Caki2 (cell line): ENCODE data around the gene TSPAN32. TPM values are rescaled to one million over a fixed set of nuclear protein-coding genes. Genes with fewer than 3 reads are reported as not detected.
A peak's percentile ranks its signal among the peaks of the same experiment; 100 is the strongest.
"Not testable (repeated sequence)": the region's sequence is repeated elsewhere in the genome, so short reads cannot be mapped to it uniquely, and the experiment has no call there.

ENCODE experiments used
- DNase-seq: peaks from one replicate; pipeline ENCODE4 v3.0.0-alpha.2; 2015; ENCODE audit warnings: low read depth
- in situ Hi-C: cut with HindIII; loops from 2 replicates; pipeline ENCODE4 v1.10.0; 2016; ENCODE audit warnings: low sequenced_read_pairs, low pct_unique_long_range_greater_than_20kb, mixed read lengths
- total RNA-seq: library from RNA; depleted of rRNA; stranded (reverse); fragments of >200 nt; shearing (Covaris generic); gene quantifications from 2 replicates; pipeline ENCODE4 v1.2.3, GENCODE V29; 2014; ENCODE audit warnings: low replicate concordance

Gene TSPAN32
- total RNA-seq, 1 experiment from 2014 or later, result not detected

DNA sequence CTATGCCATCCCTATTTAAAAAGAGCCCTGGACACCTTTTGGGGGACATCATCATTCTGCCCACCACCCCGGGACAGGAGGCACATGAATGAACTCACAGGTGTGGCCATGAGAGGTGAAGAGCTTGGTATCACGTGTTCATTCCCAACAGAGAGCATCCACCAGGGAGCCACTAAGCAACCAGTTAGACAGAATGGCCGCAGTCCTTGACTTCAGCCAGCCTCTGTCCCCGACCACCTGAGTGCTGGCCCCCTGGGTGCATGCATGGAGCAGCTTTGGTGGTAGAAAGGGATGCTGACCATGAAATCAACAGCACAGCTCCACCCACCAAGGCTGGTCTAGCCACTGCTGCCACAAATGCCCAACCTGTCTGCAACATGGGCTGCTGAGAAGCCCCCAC lies 44.2 kb downstream of the TSPAN32 start:
- in situ Hi-C loops, result no loop called here
- no peak for DNase-seq

GRCh38 chr11:2346586-2347307 lies 44.9 kb downstream of the TSPAN32 start:
- in situ Hi-C loops, result no loop called here

DNA sequence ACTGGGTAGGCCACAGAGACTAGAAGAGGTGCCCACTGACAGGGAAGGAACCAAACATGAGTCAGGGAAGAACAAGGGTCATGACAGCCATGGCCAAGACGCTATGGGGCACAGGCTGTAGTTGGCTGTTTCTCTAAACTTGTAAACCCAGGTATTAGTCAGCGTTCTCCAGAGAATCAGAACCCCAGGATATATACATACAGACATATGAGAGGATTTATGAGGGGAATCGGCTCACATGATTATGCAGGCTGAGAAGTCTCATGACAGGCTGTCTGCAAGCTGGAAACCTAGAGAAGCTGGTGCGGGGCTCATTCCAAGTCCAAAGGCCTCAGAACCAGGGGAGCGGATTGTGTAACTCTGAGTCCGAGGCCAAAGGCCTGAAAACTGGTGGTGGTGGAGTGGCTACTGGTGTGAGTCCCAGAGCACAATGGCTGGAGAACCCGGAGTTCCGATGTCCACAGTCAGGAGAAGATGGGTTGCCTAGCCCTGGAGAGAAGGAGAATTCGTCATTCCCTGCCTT lies 45.6 kb downstream of the TSPAN32 start:
- in situ Hi-C loops, result no loop called here

More at GRCh38 chr11:2346586-2347307, 44.9 kb downstream of the TSPAN32 start:
- no peak for DNase-seq

GRCh38 chr11:2348986-2349385 lies 47.2 kb downstream of the TSPAN32 start:
- DNase-seq, result peak; percentile 4
- in situ Hi-C loops, result no loop called here

More for the DNA sequence above, 45.6 kb downstream of the TSPAN32 start:
- DNase-seq, result no peak

DNA sequence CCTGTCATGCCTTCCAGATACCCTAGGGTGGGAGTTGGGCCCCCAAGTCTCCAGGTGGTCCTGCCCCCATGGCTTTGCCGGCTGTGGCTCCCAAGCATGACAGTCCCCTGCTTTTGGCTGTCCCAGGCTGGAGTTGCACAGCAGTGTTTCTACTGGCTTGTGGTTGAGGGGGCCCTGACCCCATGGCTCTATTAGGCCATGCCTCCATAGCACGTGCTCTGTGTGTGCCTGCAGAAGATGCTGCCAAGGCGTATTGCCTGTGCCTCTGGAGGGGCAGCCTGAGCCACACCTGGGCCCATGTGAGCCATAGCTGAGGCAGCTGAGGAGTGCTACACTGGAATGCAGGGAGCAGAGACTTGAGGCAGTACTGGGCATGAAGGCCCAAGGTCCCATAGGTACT lies 49.9 kb downstream of the TSPAN32 start:
- DNase-seq, result no peak
- in situ Hi-C loops, result no loop called here

DNA sequence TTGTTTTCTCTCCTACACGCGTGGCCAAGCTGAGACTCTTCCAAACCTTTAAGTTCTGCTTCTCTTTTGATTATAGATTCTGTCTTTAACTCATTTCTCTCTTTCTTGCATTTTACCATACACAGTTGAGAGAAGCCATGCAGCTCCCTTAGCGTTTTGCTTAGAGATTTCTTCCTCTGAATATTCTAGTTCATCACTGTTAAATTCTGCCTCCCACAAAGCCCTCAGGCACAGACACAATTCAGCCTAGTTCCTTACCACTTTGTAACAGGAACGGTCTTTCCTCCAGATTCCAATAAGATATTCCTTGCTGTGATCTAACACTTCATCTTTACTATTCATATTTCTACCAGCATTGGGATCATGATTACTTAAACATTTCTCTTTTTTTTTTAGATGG lies 50.6 kb downstream of the TSPAN32 start:
- no peak for DNase-seq
- in situ Hi-C loops, result no loop called here

- no peak for DNase-seq
- in situ Hi-C loops, result no loop called here
Measured at GRCh38 chr11:2355000-2355644, 53.3 kb downstream of the TSPAN32 start.

DNA sequence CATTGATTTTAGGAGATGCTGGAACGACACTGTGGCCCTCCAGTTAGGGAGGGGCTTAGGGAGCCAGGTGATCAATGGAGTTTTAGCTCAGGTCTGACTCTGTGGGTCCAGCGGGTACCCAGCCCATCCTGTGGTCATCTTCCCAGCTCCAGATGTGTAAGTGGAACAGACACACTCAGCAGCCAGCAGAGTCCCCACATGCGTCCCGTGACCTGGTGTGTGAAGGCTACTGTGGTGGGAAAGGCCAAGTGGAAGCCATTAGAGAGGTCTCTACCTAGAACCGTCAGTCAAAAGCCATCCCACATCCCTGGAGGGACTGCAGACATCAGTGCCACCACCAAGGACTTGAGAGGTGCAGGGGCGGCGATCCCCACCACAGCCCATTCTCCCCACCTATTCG lies 55.4 kb downstream of the TSPAN32 start:
- in situ Hi-C loops, result no loop called here
- no peak for DNase-seq

DNA sequence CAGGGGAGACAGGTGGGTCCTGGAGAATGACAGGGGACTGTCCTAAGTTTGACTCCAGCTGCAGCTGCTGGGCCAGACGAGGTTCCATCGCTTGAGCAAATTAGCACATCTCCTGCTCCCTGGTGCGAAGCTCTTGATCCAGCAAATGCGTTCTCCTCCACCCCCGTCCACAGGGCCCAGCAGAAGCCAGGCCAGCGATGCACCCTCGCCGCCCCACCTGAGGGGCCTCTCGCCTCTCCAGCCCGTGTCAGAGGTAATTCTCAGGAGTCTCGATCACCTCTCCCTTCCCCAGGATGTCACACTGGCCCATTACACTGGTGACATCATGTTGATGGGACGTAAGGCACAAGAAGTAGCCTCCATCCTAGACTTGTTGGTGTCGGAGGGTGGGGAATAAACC lies 55.8 kb downstream of the TSPAN32 start:
- in situ Hi-C loops, result not testable (repeated sequence)

GRCh38 chr11:2358754-2359442 lies 57.1 kb downstream of the TSPAN32 start:
- in situ Hi-C loops, result no loop called here
- no peak for DNase-seq

More for the DNA sequence above, 55.8 kb downstream of the TSPAN32 start:
- not testable (repeated sequence) for DNase-seq

- no peak for DNase-seq
- in situ Hi-C loops, result no loop called here
Measured at GRCh38 chr11:2359557-2359956, 57.7 kb downstream of the TSPAN32 start.

GRCh38 chr11:2360081-2360642 lies 58.3 kb downstream of the TSPAN32 start:
- in situ Hi-C loops, result no loop called here
- peak; percentile 14 for DNase-seq

DNA sequence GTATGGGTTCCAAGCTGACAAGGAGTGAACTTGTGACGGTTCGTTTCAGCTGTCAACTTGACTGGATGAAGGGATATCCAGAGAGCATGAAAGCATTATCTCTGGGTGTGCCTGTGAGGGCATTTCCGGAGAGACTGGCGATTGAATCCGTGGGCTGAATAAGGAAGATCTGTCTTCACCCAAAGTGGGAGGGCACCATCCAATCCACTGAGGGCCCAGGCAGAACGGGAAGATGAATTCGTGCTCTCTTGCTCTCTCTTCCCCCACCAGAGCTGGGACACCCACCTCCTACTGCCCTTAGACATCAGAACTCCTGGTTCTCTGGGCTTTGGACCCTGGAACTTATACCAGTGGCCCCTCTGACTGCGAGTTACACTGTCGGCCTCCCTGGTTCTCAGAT lies 59.8 kb downstream of the TSPAN32 start:
- no peak for DNase-seq
- in situ Hi-C loops, result no loop called here

GRCh38 chr11:2362414-2362813 lies 60.6 kb downstream of the TSPAN32 start:
- no peak for DNase-seq
- in situ Hi-C loops, result no loop called here

- no peak for DNase-seq
- in situ Hi-C loops, result no loop called here
Measured at GRCh38 chr11:2363130-2363529, 61.3 kb downstream of the TSPAN32 start.

- in situ Hi-C loops, result no loop called here
- no peak for DNase-seq
Measured at GRCh38 chr11:2363577-2364370, 62.0 kb downstream of the TSPAN32 start.

- DNase-seq, in situ Hi-C loops: not testable (repeated sequence)
Measured at GRCh38 chr11:2364386-2364785, 62.6 kb downstream of the TSPAN32 start.

GRCh38 chr11:2365571-2366210 lies 63.9 kb downstream of the TSPAN32 start:
- no peak for DNase-seq
- in situ Hi-C loops, result no loop called here
